ENCODE results near the gene SPDYC.

GRCh38 chr11:65187146-65187675 lies 17.2 kb downstream of the SPDYC start:
- TF ChIP-seq, protein P1, sequence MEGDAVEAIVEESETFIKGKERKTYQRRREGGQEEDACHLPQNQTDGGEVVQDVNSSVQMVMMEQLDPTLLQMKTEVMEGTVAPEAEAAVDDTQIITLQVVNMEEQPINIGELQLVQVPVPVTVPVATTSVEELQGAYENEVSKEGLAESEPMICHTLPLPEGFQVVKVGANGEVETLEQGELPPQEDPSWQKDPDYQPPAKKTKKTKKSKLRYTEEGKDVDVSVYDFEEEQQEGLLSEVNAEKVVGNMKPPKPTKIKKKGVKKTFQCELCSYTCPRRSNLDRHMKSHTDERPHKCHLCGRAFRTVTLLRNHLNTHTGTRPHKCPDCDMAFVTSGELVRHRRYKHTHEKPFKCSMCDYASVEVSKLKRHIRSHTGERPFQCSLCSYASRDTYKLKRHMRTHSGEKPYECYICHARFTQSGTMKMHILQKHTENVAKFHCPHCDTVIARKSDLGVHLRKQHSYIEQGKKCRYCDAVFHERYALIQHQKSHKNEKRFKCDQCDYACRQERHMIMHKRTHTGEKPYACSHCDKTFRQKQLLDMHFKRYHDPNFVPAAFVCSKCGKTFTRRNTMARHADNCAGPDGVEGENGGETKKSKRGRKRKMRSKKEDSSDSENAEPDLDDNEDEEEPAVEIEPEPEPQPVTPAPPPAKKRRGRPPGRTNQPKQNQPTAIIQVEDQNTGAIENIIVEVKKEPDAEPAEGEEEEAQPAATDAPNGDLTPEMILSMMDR (conservative IDR thresholded peaks at IDR 0.05; ENCODE audit: low read depth in 2 of 2) = no peak
- TF ChIP-seq POLR2AphosphoS5 (IDR thresholded peaks at IDR 0.05; ENCODE audit: low read depth) (no peak), JUNB (IDR thresholded peaks at IDR 0.05; ENCODE audit: unreplicated experiment) (no peak), CREB1 (CRISPR knock-in tag; IDR thresholded peaks at IDR 0.05; ENCODE audit: low read depth) (no peak), EZH2 (IDR thresholded peaks at IDR 0.05; ENCODE audit: low read depth, unreplicated experiment) (no peak)
- TF ChIP-seq, protein P2, sequence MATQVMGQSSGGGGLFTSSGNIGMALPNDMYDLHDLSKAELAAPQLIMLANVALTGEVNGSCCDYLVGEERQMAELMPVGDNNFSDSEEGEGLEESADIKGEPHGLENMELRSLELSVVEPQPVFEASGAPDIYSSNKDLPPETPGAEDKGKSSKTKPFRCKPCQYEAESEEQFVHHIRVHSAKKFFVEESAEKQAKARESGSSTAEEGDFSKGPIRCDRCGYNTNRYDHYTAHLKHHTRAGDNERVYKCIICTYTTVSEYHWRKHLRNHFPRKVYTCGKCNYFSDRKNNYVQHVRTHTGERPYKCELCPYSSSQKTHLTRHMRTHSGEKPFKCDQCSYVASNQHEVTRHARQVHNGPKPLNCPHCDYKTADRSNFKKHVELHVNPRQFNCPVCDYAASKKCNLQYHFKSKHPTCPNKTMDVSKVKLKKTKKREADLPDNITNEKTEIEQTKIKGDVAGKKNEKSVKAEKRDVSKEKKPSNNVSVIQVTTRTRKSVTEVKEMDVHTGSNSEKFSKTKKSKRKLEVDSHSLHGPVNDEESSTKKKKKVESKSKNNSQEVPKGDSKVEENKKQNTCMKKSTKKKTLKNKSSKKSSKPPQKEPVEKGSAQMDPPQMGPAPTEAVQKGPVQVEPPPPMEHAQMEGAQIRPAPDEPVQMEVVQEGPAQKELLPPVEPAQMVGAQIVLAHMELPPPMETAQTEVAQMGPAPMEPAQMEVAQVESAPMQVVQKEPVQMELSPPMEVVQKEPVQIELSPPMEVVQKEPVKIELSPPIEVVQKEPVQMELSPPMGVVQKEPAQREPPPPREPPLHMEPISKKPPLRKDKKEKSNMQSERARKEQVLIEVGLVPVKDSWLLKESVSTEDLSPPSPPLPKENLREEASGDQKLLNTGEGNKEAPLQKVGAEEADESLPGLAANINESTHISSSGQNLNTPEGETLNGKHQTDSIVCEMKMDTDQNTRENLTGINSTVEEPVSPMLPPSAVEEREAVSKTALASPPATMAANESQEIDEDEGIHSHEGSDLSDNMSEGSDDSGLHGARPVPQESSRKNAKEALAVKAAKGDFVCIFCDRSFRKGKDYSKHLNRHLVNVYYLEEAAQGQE (IDR thresholded peaks at IDR 0.05; ENCODE audit: unreplicated experiment) = no peak
